K562 (cell line): ENCODE data around the gene MPG. TPM values are rescaled to one million over a fixed set of nuclear protein-coding genes. Genes with fewer than 3 reads are reported as not detected.
A peak's percentile ranks its signal among the peaks of the same experiment; 100 is the strongest.

Experiments
- BCOR ChIP-seq: fragments of 450-650 bp; IDR thresholded peaks from 2 replicates; pipeline ENCODE4 v1.6.1; 2016
- CHD2 ChIP-seq: IDR thresholded peaks from 2 replicates; pipeline ENCODE4 v1.6.1; 2011; ENCODE audit warnings: low read depth, low read length
- FOXK2 ChIP-seq, 2 experiments: fragments of 450-650 bp; IDR thresholded peaks in 1 of 2; conservative IDR thresholded peaks in 1 of 2; 2 replicates each; pipeline ENCODE4 v1.6.1; 2016; ENCODE audit warnings: low read depth in 2 of 2, mild to moderate bottlenecking in 1 of 2
- FOXP4 ChIP-seq: sonication (generic); formaldehyde crosslinking; IDR thresholded peaks from 2 replicates; pipeline ENCODE4 v1.8.0; 2022; ENCODE audit warnings: mild to moderate bottlenecking, missing genetic modification reagents, borderline replicate concordance
- HIVEP1 ChIP-seq: fragments of 250-450 bp; sonication (Bioruptor Pico); IDR thresholded peaks from 2 replicates; pipeline ENCODE4 v1.4.0; 2020; ENCODE audit warnings: mild to moderate bottlenecking
- KDM1A ChIP-seq, 2 experiments: fragments of 450-650 bp; IDR thresholded peaks; 2 replicates each; pipeline ENCODE4 v1.6.1; 2016; ENCODE audit warnings: mild to moderate bottlenecking in 2 of 2
- ZNF121 ChIP-seq: sonication (generic); formaldehyde crosslinking; conservative IDR thresholded peaks from 2 replicates; pipeline ENCODE4 v1.8.0; 2022; ENCODE audit warnings: missing genetic modification reagents
- ZNF408 ChIP-seq: fragments of 250-450 bp; sonication (Bioruptor Pico); IDR thresholded peaks from 2 replicates; pipeline ENCODE4 v1.4.0; 2020; ENCODE audit warnings: low read depth, mild to moderate bottlenecking, moderate library complexity
- polyA plus RNA-seq, 8 experiments: library from polyadenylated mRNA; depleted of rRNA in 4 of 8; stranded (reverse) in 5 of 8; unstranded in 3 of 8; fragments of >200 nt; fragmentation: Nextera tagmentation in 2 of 8; fragmentation: Illumina TruSeq in 1 of 8; extraction: Ambion mirVana in 2 of 8; extraction: Trizol in 1 of 8; gene quantifications; 2 replicates each; pipeline versions ENCODE4 v1.2.1 to v1.2.3, GENCODE V29; 2011 to 2014; ENCODE audit warnings: inconsistent platforms in 1 of 8, missing spikeins in 1 of 8
- total RNA-seq, 7 experiments: library from RNA; depleted of rRNA in 6 of 7; stranded (reverse); fragments of >200 nt in 6 of 7; fragmentation: Illumina TruSeq in 2 of 7; extraction: Trizol in 2 of 7; gene quantifications; 2 replicates each; pipeline versions ENCODE4 v1.2.1 to v1.2.3, GENCODE V29; 2011 to 2021; ENCODE audit warnings: low replicate concordance in 1 of 7
- TF ChIP-seq, protein P1 (sequence below): sonication (generic); formaldehyde crosslinking; IDR thresholded peaks from 2 replicates; pipeline ENCODE4 v1.8.0; 2023; ENCODE audit warnings: missing genetic modification reagents, mild to moderate bottlenecking, borderline replicate concordance
- TF ChIP-seq, protein P2 (sequence below): fragments of 250-450 bp; sonication (Bioruptor Pico); IDR thresholded peaks from 2 replicates; pipeline ENCODE4 v1.4.0; 2020

MPG gene
- total and polyA plus RNA-seq, 9 of the 15 experiments (the other 6 are each of a cell fraction or from before 2014, with no cell fraction given) = 0.42 to 226 (median 36.2) TPM

- TF ChIP-seq KDM1A (IDR thresholded peaks at IDR 0.05) = peak in 1 of 2 experiments; percentile 49; a peak in 1 of 4 replicates
- TF ChIP-seq HIVEP1 (CRISPR knock-in tag) = no peak
- TF ChIP-seq, protein P1, sequence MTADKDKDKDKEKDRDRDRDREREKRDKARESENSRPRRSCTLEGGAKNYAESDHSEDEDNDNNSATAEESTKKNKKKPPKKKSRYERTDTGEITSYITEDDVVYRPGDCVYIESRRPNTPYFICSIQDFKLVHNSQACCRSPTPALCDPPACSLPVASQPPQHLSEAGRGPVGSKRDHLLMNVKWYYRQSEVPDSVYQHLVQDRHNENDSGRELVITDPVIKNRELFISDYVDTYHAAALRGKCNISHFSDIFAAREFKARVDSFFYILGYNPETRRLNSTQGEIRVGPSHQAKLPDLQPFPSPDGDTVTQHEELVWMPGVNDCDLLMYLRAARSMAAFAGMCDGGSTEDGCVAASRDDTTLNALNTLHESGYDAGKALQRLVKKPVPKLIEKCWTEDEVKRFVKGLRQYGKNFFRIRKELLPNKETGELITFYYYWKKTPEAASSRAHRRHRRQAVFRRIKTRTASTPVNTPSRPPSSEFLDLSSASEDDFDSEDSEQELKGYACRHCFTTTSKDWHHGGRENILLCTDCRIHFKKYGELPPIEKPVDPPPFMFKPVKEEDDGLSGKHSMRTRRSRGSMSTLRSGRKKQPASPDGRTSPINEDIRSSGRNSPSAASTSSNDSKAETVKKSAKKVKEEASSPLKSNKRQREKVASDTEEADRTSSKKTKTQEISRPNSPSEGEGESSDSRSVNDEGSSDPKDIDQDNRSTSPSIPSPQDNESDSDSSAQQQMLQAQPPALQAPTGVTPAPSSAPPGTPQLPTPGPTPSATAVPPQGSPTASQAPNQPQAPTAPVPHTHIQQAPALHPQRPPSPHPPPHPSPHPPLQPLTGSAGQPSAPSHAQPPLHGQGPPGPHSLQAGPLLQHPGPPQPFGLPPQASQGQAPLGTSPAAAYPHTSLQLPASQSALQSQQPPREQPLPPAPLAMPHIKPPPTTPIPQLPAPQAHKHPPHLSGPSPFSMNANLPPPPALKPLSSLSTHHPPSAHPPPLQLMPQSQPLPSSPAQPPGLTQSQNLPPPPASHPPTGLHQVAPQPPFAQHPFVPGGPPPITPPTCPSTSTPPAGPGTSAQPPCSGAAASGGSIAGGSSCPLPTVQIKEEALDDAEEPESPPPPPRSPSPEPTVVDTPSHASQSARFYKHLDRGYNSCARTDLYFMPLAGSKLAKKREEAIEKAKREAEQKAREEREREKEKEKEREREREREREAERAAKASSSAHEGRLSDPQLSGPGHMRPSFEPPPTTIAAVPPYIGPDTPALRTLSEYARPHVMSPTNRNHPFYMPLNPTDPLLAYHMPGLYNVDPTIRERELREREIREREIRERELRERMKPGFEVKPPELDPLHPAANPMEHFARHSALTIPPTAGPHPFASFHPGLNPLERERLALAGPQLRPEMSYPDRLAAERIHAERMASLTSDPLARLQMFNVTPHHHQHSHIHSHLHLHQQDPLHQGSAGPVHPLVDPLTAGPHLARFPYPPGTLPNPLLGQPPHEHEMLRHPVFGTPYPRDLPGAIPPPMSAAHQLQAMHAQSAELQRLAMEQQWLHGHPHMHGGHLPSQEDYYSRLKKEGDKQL (CRISPR knock-in tag) = no peak
- peak; percentile 45; the same call in 1 of the 2 replicates for TF ChIP-seq ZNF121 (CRISPR knock-in tag)
- TF ChIP-seq BCOR = 0 out of 2 replicates have a peak, but pooled peaks have one; percentile 37
- TF ChIP-seq FOXK2 (conservative IDR thresholded peaks at IDR 0.05 in 1 of 2, IDR thresholded peaks at IDR 0.05 in 1 of 2; ENCODE audit: low read depth in 2 of 2) = no peak
- TF ChIP-seq ZNF408 (CRISPR knock-in tag) = no peak
- TF ChIP-seq CHD2 = no peak
- TF ChIP-seq, protein P2, sequence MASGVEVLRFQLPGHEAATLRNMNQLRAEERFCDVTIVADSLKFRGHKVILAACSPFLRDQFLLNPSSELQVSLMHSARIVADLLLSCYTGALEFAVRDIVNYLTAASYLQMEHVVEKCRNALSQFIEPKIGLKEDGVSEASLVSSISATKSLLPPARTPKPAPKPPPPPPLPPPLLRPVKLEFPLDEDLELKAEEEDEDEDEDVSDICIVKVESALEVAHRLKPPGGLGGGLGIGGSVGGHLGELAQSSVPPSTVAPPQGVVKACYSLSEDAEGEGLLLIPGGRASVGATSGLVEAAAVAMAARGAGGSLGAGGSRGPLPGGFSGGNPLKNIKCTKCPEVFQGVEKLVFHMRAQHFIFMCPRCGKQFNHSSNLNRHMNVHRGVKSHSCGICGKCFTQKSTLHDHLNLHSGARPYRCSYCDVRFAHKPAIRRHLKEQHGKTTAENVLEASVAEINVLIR = no peak
- TF ChIP-seq FOXP4 (CRISPR knock-in tag) = no peak
These were observed 34.3 kb downstream of the MPG start (continued) for GRCh38 chr16:112153-112840.
